ENCODE results near the gene CALB2.

The CALB2 gene

GRCh38 chr16:71426069-71426879 lies 67.8 kb downstream of the CALB2 start:
- peak; percentile 76 for DNase-seq (ENCODE audit: low spot score)
- in situ Hi-C loops (cut with MboI; ENCODE audit: low pct_unique_long_range_greater_than_20kb, low sequenced_read_pairs, unreplicated experiment), result no loop called here
- no peak for TF ChIP-seq CTCF (IDR thresholded peaks at IDR 0.05; ENCODE audit: extremely low read depth, insufficient read depth, missing control alignments)

DNA sequence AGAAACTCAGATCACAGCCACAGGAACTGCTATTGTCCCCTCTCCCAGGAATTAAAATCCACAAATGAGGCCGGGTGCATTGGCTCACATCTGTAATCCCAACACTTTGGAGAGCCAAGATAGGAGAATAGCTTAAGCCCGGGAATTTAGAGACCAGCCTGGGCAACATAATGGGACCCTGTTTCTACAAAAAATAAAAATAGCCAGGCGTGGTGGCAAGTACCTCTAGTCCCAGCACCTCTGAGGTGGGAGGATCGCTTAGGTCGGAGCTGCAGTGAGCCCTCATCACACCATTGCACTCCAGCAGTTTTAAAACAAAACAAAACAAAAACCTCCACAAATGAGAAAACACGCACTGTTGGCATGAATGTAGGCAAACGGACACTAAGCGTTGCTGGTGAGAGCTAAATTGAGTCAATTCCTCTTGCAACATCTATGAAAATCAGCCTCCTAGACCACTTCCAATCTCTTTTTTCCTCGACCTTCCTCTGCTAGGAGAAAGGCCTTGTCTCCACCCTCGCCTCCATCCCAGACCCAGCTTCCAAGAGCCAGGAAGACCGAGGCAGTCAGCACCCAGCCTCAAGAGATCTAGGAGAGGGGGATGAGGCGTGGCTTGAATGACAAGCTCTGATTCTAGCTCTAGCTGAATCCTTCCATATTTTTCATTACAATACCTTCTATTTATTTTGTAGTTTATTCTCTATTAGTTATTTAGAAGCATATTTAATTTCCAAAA lies 68.5 kb downstream of the CALB2 start:
- in situ Hi-C loops (cut with MboI; ENCODE audit: low pct_unique_long_range_greater_than_20kb, low sequenced_read_pairs, unreplicated experiment), result no loop called here
- TF ChIP-seq CTCF (IDR thresholded peaks at IDR 0.05; ENCODE audit: extremely low read depth, insufficient read depth, missing control alignments), result no peak
- DNase-seq (ENCODE audit: low spot score), result no peak

GRCh38 chr16:71428385-71428784 lies 69.9 kb downstream of the CALB2 start:
- DNase-seq (ENCODE audit: low spot score), result no peak
- in situ Hi-C loops (cut with MboI; ENCODE audit: low pct_unique_long_range_greater_than_20kb, low sequenced_read_pairs, unreplicated experiment), result no loop called here
- no peak for TF ChIP-seq CTCF (IDR thresholded peaks at IDR 0.05; ENCODE audit: extremely low read depth, insufficient read depth, missing control alignments)

DNA sequence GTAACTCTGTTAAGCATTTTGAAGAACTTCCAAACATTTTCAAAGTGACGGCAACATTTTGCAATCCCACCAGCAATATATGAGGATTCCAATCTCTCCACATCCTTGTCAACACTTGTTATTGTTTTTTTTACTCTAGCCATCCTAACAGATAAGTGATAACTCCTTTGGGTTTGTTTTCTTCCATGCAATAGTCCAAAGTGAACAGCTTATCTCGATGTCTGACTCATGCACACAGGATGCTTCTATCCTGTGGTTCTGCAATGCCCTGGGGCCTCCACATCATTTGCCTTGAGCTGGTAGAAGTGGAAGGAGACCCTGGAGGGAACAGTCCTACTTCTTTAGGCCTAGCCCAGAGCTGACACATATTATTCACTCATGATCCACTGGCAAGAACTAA lies 70.4 kb downstream of the CALB2 start:
- no peak for TF ChIP-seq CTCF (IDR thresholded peaks at IDR 0.05; ENCODE audit: extremely low read depth, insufficient read depth, missing control alignments)
- in situ Hi-C loops (cut with MboI; ENCODE audit: low pct_unique_long_range_greater_than_20kb, low sequenced_read_pairs, unreplicated experiment), result no loop called here
- no peak for DNase-seq (ENCODE audit: low spot score)

DNA sequence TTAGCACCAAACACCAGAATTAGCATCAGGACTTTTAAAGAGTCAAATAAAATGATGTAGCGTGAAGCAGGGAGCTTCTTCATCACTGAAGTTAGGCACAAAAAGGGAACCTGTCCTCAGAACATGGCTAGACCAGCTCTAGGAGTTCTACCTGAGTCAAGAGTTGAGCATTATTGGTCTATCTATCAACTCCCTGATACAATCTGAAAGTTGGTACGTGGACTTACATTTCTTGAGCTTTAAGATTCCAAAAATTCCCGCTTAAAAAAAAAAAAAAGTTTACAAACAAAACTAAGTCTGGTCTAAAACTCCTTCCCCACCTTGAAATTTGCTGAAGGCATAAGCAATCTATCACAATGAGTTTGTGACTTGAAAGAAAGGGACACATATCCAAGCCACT lies 71.1 kb downstream of the CALB2 start:
- no peak for TF ChIP-seq CTCF (IDR thresholded peaks at IDR 0.05; ENCODE audit: extremely low read depth, insufficient read depth, missing control alignments)
- no peak for DNase-seq (ENCODE audit: low spot score)
- in situ Hi-C loops (cut with MboI; ENCODE audit: low pct_unique_long_range_greater_than_20kb, low sequenced_read_pairs, unreplicated experiment), result no loop called here

DNA sequence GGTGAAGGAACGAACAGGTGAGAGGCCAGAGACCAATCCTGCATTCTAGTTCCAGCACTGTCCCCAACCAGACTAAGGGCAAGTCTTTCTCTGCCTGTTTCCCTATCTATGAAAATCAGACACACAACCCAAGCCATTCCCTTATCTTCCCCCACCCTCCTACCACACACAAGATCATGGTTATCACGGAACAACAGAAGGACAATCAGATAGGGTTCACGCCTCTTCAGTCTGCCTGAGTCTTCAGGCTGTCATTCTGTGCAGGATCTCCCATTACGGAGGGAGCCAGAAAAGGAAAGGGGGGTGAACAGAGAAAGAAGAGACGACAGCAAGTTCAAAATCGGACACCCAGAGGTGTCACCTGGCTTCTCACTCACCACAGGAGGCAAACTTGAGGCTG lies 72.2 kb downstream of the CALB2 start:
- no peak for DNase-seq (ENCODE audit: low spot score)
- no peak for TF ChIP-seq CTCF (IDR thresholded peaks at IDR 0.05; ENCODE audit: extremely low read depth, insufficient read depth, missing control alignments)
- in situ Hi-C loops (cut with MboI; ENCODE audit: low pct_unique_long_range_greater_than_20kb, low sequenced_read_pairs, unreplicated experiment), result no loop called here

All from GM13977 (cell line).